Measurements from ENCODE around the gene STARD13. TPM values are rescaled to one million over a fixed set of nuclear protein-coding genes. Genes with fewer than 3 reads are reported as not detected.
A peak's percentile ranks its signal among the peaks of the same experiment; 100 is the strongest.

STARD13 gene
- total RNA-seq, 2 experiments from 2014 or later: 0.02 to 0.25 TPM

DNA sequence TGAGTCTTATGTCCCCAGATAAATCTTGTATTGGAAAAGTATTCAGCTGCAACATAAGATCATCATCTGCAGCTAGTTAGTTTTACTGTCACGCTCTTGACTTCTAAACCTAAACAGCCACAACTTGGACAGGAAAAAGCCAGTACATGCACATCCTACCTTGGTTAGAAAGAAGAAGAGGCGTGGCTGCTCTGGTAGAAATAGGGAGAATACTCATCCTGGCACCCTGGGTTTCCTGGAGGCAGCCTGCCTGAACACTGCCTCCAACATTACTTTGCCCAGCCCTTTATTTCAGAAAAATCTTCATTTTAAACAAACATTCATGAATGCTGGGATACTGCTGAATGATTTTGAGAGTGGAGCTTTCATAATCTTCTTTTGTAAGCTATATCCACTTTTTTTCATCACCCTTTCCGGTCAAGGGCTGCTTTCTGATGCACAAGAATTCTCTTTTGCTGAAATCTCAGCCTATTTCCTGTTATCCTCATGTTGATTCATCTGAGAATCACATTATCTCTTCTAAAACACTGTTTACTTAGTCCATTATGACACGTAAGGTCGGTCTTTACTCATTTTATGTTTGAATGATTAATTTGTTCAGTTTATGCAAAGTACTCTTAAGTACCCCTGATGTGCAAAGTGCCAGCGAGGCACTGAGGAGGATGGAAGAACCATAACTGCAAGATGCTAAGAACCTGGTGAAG lies 55.2 kb downstream of the STARD13 start:
- Mint-ChIP-seq H3K27me3 (peaks cover 10% of the 10 kb centered on the region), H3K27ac (no peak overlapping the region), H3K4me3 (no peak overlapping the region), H3K9me3 (peaks cover 10% of the 10 kb centered on the region), H3K4me1 (peaks cover 9% of the 10 kb centered on the region), H3K36me3 (ENCODE audit: low read depth) (no peaks in the 10 kb centered on the region)
- ChIA-PET POLR2A (interaction anchor here (0.6 kb wide), 1 partner anchor 633 kb away, joined by 3 read pairs; no protein-coding TSS in a partner anchor), CTCF (interaction anchor here (1.5 kb wide), 1 partner anchor 11 kb away, joined by 3 read pairs; no protein-coding TSS in a partner anchor)
- DNase-seq: no peak

DNA sequence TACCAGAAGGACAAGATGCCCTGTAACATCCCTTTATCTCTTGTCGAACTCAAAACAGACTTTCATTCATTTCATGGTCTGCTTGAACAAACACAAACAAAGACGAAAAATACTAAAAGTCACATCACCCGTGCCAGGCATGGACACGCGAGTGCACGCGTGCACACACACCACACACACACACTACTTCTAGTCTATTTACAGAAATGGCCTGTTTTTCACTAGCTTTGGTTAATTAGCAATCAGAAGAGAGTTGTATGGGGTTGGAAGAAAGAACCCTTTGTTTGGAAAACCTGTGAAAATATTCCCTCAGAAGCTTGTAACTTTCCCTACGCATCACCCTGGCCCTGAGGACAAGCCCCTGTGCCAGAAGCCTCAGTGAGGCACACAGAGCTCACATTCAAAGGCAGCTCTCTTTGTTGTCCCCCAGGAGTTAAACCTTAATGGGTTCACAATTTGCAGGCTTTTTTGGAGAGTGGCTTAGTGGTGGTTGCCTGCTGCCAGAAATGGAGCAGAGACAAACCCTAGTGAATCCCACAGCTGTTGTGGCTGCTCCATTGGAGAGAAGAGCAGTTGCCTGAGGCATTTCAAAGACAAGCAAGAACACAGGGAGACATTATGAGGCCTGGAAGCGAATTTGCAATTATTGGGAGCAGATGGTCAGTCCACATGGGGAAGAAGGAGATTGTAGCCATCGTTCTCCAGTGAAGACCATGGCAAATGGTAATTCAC lies 55.9 kb downstream of the STARD13 start:
- ChIA-PET CTCF (interaction anchor here (0.5 to 1.5 kb wide), 2 partner anchors 10 to 30 kb away, joined by 3 to 4 read pairs; no protein-coding TSS in a partner anchor), POLR2A (interaction anchor here (0.6 kb wide), 1 partner anchor 632 kb away, joined by 3 read pairs; no protein-coding TSS in a partner anchor)
- Mint-ChIP-seq H3K36me3 (ENCODE audit: low read depth) (no peaks in the 10 kb centered on the region), H3K9me3 (peaks cover 11% of the 10 kb centered on the region), H3K27ac (no peak overlapping the region), H3K4me1 (peaks cover 9% of the 10 kb centered on the region), H3K27me3 (peaks cover 10% of the 10 kb centered on the region), H3K4me3 (no peak overlapping the region)
- no peak for DNase-seq

DNA sequence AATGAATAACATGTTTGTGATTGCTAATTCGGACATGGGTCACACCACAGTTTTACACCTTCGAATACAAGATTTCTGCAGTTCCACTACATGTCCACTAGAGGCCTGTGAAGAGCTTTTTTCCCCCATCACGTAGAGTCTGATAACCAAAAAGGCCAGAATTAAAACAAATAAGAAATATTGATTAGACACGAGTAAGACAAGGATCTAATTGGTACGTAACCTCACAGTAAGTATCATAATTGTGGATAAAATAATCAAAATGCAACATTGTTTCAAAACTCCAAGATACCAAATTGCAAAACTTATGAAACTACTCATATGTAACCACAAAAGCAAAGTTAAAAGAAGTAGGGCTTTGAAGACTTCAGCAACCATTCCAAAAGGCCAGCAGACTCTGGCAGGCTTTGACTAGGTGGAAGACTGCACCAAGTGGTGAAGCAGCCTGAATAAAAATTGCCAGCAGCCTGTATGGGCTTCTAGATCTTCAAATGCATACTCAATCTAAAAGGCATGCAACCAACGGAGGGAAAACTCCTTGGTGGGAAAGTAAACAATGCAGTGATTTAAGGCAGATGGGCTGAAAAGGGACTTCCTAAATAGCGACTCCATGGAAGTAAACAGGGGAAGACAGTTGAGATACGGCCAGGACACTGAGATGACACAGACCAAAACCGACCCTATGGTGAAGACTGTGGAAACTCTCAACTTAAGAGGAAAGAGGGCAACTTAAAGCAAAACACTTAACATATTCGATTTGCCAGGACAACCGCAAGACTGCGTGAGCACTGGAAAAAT lies 56.7 kb downstream of the STARD13 start:
- CTCF ChIA-PET: interaction anchor here (0.5 to 1.5 kb wide), 5 partner anchors 10 to 340 kb away, joined by 3 to 4 read pairs (median 3); no protein-coding TSS in a partner anchor
- peak; percentile 28 for DNase-seq
- Mint-ChIP-seq H3K9me3 (peaks cover 16% of the 10 kb centered on the region), H3K36me3 (ENCODE audit: low read depth) (no peaks in the 10 kb centered on the region), H3K27ac (no peak overlapping the region), H3K4me1 (peaks cover 9% of the 10 kb centered on the region), H3K4me3 (no peak overlapping the region), H3K27me3 (peaks cover 10% of the 10 kb centered on the region)
- POLR2A ChIA-PET: no interaction called here

DNA sequence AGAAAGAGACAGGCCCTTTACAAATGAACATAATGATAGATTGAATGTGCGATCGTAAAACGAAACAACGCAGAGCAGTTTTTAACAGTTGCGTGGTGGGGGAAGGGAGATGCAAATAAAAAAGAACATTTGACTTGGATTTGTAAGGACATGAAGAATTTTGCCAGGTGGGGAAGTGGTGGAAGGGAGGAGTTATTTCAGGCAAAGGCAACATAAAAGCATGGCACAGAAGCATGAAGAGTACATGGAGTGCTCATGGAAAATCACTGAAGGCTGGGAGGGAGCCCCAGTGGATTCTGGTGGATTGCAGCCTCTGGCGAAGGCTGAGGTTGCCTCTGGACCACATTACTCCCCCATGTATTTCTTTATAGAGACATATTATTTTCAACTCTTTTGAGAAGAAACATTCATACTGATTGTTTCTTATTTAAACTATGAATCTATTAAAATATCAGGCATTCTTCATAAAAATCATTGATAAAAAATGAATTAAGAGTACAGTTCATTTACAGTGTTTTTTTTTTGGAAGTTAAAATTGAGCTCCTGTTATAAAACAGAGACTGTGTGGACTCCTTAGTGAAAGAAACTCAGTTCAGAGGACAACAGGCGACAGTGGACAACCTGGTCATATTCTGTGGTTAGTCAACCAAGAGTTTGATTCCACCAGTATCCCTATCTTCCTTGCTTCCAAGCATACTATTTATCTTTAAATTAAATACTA lies 57.5 kb downstream of the STARD13 start:
- Mint-ChIP-seq H3K4me3 (no peak overlapping the region), H3K36me3 (ENCODE audit: low read depth) (no peaks in the 10 kb centered on the region), H3K9me3 (peaks cover 12% of the 10 kb centered on the region), H3K27me3 (peaks cover 10% of the 10 kb centered on the region), H3K4me1 (peaks cover 9% of the 10 kb centered on the region), H3K27ac (no peak overlapping the region)
- no peak for DNase-seq
- CTCF ChIA-PET: interaction anchor here (0.9 to 1.8 kb wide), 4 partner anchors 10 to 340 kb away, joined by 3 to 5 read pairs (median 3); no protein-coding TSS in a partner anchor
- POLR2A ChIA-PET: no interaction called here

GRCh38 chr13:33224686-33225085 lies 60.9 kb downstream of the STARD13 start:
- no peak overlapping the region for H3K27ac Mint-ChIP-seq
- H3K36me3 Mint-ChIP-seq (ENCODE audit: low read depth): no peaks in the 10 kb centered on the region
- peaks cover 8% of the 10 kb centered on the region for H3K27me3 Mint-ChIP-seq
- DNase-seq: no peak
- H3K4me1 Mint-ChIP-seq: peaks cover 9% of the 10 kb centered on the region
- CTCF ChIA-PET: no interaction called here
- peaks cover 6% of the 10 kb centered on the region for H3K9me3 Mint-ChIP-seq
- POLR2A ChIA-PET: no interaction called here
- no peak overlapping the region for H3K4me3 Mint-ChIP-seq

DNA sequence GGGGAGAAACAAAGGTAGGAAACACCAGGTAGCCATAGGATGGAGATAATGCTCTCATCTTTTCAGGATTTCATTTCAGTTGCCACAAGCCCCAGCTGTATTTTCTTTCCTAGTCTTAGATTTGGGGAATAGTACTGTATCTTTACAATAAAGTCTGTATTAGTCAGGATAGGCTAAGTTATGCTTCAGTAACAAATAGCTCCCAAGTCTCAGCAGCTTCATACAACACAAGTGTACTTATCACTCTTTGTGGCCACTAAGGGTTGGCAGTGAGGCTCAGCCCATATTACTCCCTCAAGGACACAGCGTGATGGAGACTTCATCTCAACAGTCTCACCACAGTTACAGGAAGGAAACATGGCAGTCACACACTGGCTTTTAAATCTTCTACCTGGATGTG lies 61.4 kb downstream of the STARD13 start:
- ChIA-PET CTCF (no interaction called here), POLR2A (no interaction called here)
- no peak for DNase-seq
- Mint-ChIP-seq H3K4me3 (no peak overlapping the region), H3K36me3 (ENCODE audit: low read depth) (no peaks in the 10 kb centered on the region), H3K9me3 (peaks cover 6% of the 10 kb centered on the region), H3K27me3 (peaks cover 8% of the 10 kb centered on the region), H3K4me1 (peaks cover 7% of the 10 kb centered on the region), H3K27ac (no peak overlapping the region)

DNA sequence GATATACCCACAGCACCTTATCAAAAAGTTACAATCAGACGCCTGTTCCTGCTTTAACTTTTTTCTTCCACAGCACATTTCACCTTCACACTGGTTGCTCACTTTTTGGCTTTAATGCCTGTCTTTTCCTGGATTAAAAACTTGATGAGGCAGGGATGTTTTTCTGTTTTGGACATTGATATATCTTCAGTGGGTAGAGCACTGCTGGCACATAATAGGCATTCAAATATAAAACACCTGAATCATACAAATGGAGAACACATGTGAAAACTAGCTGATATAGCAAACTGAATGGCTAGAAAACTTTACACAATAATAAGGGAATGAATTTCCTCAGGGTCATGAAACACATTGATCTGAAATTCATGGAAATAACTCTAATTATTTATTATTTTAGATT lies 65.6 kb downstream of the STARD13 start:
- no peak for DNase-seq
- POLR2A ChIA-PET: no interaction called here
- no peaks in the 10 kb centered on the region for H3K4me1 Mint-ChIP-seq
- H3K4me3 Mint-ChIP-seq: no peak overlapping the region
- H3K27me3 Mint-ChIP-seq: no peaks in the 10 kb centered on the region
- no peaks in the 10 kb centered on the region for H3K36me3 Mint-ChIP-seq (ENCODE audit: low read depth)
- peaks cover 6% of the 10 kb centered on the region for H3K9me3 Mint-ChIP-seq
- no peak overlapping the region for H3K27ac Mint-ChIP-seq
- CTCF ChIA-PET: no interaction called here

- CTCF ChIA-PET: interaction anchor here (1.1 to 1.3 kb wide), 2 partner anchors 9 to 11 kb away, joined by 5 to 6 read pairs; no protein-coding TSS in a partner anchor
- H3K27ac Mint-ChIP-seq: no peak overlapping the region
- H3K36me3 Mint-ChIP-seq (ENCODE audit: low read depth): no peaks in the 10 kb centered on the region
- H3K4me1 Mint-ChIP-seq: no peaks in the 10 kb centered on the region
- POLR2A ChIA-PET: no interaction called here
- H3K4me3 Mint-ChIP-seq: no peak overlapping the region
- no peaks in the 10 kb centered on the region for H3K9me3 Mint-ChIP-seq
- no peaks in the 10 kb centered on the region for H3K27me3 Mint-ChIP-seq
- DNase-seq: no peak
Measured at GRCh38 chr13:33218426-33218825, 67.1 kb downstream of the STARD13 start.

DNA sequence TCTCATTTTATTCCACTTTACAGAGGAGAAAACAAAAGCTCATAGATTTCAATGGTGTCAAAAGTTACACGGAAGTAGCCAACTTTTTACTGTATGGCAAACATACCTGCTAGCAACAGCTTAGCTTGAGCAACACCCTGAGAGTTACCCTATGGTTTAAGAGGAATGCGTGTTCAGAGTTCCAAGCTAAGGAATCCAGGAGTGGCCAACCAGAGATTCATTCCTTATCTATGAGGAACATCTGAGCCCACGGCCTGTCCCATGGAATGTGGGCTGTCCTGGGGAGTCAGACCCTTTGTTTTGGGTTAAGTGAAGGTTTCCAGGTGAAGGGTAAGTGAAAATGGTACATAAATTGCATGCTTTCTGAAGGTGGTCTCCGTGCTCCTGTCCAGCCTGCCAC lies 67.5 kb downstream of the STARD13 start:
- Mint-ChIP-seq H3K27me3 (no peaks in the 10 kb centered on the region), H3K9me3 (no peaks in the 10 kb centered on the region), H3K4me3 (no peak overlapping the region), H3K4me1 (no peaks in the 10 kb centered on the region), H3K27ac (no peak overlapping the region), H3K36me3 (ENCODE audit: low read depth) (no peaks in the 10 kb centered on the region)
- CTCF ChIA-PET: interaction anchor here (1.1 to 1.3 kb wide), 2 partner anchors 9 to 10 kb away, joined by 5 to 6 read pairs; no protein-coding TSS in a partner anchor
- POLR2A ChIA-PET: no interaction called here
- no peak for DNase-seq

DNA sequence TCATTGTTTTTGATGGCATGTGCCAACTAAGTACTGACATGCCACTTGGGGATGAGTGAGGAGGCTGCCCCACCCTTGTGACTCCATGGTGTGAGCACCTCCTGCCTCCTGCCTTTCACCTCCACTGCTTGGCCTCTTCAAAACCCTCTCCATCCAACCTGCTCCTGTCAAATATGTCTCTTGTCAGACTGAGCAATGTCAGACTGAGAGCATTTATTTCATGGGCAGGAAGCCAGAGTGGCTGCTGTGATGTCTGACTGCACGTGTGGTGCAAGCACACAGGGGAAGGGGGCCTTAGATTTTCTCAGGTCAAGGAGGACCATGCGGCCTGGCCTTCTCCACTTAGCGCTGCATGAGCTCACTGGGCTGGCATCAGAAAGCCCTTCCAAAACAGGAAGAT lies 68.3 kb downstream of the STARD13 start:
- Mint-ChIP-seq H3K36me3 (ENCODE audit: low read depth) (no peaks in the 10 kb centered on the region), H3K9me3 (no peaks in the 10 kb centered on the region), H3K4me1 (no peaks in the 10 kb centered on the region), H3K27ac (no peak overlapping the region), H3K27me3 (no peaks in the 10 kb centered on the region), H3K4me3 (no peak overlapping the region)
- no peak for DNase-seq
- POLR2A ChIA-PET: no interaction called here
- CTCF ChIA-PET: interaction anchor here (1.1 to 1.3 kb wide), 2 partner anchors 9 to 10 kb away, joined by 5 to 6 read pairs; no protein-coding TSS in a partner anchor

DNA sequence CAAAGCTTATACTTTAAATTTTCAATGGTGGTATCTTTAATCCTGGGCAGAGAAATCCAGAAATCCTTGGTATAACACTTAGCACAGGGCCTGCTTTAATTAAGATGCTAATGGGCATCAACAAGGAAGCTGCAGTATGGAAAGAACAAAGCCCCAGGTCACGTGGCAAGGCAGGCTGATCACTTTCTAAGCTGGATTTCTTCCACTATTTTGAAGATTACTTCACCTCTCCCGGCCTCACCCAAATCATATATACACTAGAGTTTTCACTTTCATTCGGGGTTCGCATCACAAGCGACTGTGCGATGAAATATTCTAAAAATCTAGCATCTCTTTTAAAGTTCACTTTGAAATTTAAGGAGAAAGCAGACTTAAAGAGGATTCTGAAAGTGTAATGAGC lies 71.8 kb downstream of the STARD13 start:
- H3K36me3 Mint-ChIP-seq (ENCODE audit: low read depth): no peaks in the 10 kb centered on the region
- H3K27me3 Mint-ChIP-seq: no peaks in the 10 kb centered on the region
- POLR2A ChIA-PET: no interaction called here
- DNase-seq: no peak
- CTCF ChIA-PET: interaction anchor here (0.9 kb wide), 1 partner anchor 329 kb away, joined by 3 read pairs; no protein-coding TSS in a partner anchor
- H3K4me3 Mint-ChIP-seq: no peak overlapping the region
- no peaks in the 10 kb centered on the region for H3K4me1 Mint-ChIP-seq
- no peak overlapping the region for H3K27ac Mint-ChIP-seq
- H3K9me3 Mint-ChIP-seq: no peaks in the 10 kb centered on the region

- H3K27ac Mint-ChIP-seq: no peak overlapping the region
- CTCF ChIA-PET: no interaction called here
- no peaks in the 10 kb centered on the region for H3K4me1 Mint-ChIP-seq
- POLR2A ChIA-PET: no interaction called here
- no peaks in the 10 kb centered on the region for H3K36me3 Mint-ChIP-seq (ENCODE audit: low read depth)
- no peaks in the 10 kb centered on the region for H3K9me3 Mint-ChIP-seq
- H3K4me3 Mint-ChIP-seq: no peak overlapping the region
- DNase-seq: no peak
- peaks cover 3% of the 10 kb centered on the region for H3K27me3 Mint-ChIP-seq
Measured at GRCh38 chr13:33213024-33213768, 72.4 kb downstream of the STARD13 start.
